Measurements from ENCODE around the gene LRRN3.
"Not testable (repeated sequence)": the region's sequence is repeated elsewhere in the genome, so short reads cannot be mapped to it uniquely, and the experiment has no call there.

Gene LRRN3

GRCh38 chr7:111090846-111091245 is at the start of gene LRRN3:
Gene LRRN3 (plus strand): TSS chr7:111091127. CDS start chr7:111122773, 31,646 bp downstream.
- DNase-seq (ENCODE audit: low read depth in 2 of 2) = no peak

- DNase-seq (ENCODE audit: low read depth in 2 of 2) = no peak
Measured at GRCh38 chr7:111041577-111041976, 49.4 kb upstream of the LRRN3 start.

DNA sequence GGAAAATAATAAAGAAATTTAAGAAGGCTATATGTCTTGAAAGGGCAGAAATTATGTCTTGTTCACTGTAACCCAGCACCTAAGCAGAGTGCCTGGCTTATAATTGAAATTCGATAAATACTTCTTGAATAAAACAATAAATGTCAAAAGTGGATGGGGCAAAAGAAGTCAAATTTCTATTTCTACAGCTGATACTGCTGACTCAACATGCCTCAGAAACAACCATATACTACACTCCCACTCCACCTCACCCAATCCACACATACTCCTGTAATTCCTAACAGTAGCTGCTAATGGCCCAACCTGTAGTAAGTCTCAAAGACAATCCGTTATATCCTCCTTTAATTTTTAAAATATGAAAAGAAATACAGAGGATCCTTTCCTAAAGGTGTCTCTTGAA is 48.1 kb upstream of the LRRN3 start:
- no peak for DNase-seq (ENCODE audit: low read depth in 2 of 2)

DNA sequence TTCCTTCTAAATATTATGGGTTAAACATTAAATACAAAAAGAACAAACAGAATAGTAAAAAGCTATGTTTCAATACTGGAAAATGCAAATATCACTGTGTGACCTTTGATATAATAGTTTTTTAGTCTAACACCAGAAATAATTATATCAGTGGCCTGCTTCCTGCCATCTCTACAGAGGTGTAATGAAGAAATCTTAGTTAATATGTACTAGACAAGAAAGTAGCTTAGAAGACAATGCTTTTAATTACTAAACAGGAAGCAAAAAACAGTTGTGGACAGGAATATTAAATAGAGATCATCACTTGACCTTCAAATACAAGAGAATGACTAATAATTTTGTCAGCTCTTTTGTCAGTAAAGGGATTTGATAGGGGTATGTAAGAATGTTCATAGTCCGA is 47.4 kb upstream of the LRRN3 start:
- DNase-seq (ENCODE audit: low read depth in 2 of 2) = no peak

GRCh38 chr7:111045449-111045848 is 45.5 kb upstream of the LRRN3 start:
- no peak for DNase-seq (ENCODE audit: low read depth in 2 of 2)

- DNase-seq (ENCODE audit: low read depth in 2 of 2) = no peak
Measured at GRCh38 chr7:111047595-111047994, 43.3 kb upstream of the LRRN3 start.

DNA sequence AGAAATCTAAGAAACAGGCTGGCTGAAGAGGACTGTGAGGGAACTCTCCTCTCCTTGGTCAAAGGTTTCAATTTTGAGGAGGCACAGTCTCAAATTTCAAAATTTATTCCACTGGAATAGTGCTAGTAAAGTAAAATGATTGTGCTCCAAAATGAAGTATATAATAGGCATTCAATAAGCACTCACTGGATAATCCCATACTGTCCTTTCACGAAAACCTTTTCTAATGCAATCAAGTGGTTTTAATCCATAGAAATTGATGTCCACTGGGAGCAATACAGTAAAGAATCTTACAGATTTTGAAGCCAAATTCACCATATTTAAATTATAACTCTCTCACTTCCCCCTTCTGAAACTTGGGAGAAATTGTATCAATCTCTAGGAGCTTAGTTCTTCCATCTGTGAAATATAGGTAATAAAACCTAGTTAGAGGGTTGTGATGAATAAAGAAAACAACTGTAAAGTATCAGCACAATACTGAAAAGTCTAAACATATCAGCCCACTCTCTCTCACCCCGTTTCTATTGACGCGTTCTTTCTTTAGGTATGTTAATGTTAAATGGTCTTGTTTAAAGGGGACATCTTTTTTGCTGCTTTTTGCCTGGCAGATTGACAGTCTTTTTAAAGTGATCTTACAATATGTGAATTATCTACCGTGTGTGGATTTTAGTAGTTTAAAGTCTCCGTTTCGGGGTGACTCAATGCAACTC is 40.8 kb upstream of the LRRN3 start:
- DNase-seq (ENCODE audit: low read depth in 2 of 2) = no peak

- no peak for DNase-seq (ENCODE audit: low read depth in 2 of 2)
Measured at GRCh38 chr7:111050875-111051416, 40.0 kb upstream of the LRRN3 start.

- no peak for DNase-seq (ENCODE audit: low read depth in 2 of 2)
Measured at GRCh38 chr7:111051832-111052231, 39.1 kb upstream of the LRRN3 start.

DNA sequence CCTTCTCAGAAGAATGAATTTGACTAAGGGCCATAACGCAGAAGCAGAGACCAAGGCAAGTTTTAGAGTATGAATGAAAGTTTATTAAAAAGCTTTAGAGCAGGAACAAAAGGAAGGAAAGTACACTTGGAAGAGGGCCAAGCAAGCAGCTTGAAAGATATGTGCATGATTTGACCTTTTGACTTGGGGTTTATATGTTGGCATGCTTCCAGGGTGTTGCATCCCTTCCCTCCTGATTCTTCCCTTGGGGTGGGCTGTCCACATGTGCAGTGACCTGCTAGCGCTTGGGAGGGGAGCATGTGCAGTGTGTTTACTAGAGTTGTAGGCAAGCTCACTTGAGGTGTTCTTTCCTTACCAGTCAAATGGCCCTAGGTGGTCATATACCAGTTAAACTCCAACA is 37.9 kb upstream of the LRRN3 start:
- no peak for DNase-seq (ENCODE audit: low read depth in 2 of 2)

GRCh38 chr7:111056371-111056770 is 34.6 kb upstream of the LRRN3 start:
- no peak for DNase-seq (ENCODE audit: low read depth in 2 of 2)

DNA sequence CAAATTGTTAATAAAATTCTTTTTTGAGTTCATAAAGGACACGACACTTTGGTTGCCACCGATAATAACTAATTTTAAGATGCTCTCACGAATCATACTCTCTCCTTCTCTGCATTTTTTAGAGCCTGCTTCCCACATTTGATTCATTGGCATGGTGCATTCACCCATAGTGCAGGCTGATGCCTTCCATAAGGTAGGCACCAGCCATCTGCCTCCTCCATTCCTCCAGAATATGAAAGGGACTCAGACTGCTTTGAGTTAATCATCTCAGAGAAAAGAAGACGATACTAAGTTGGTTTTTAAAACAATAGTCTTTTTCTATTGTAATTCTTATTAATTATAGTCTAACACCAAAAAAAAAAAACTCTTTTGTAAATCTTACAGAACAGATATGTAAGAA is 33.9 kb upstream of the LRRN3 start:
- DNase-seq (ENCODE audit: low read depth in 2 of 2) = no peak

- no peak for DNase-seq (ENCODE audit: low read depth in 2 of 2)
Measured at GRCh38 chr7:111059833-111060232, 31.1 kb upstream of the LRRN3 start.

GRCh38 chr7:111063166-111063565 is 27.8 kb upstream of the LRRN3 start:
- DNase-seq (ENCODE audit: low read depth in 2 of 2) = no peak

GRCh38 chr7:111067251-111067650 is 23.7 kb upstream of the LRRN3 start:
- DNase-seq (ENCODE audit: low read depth in 2 of 2) = no peak

- DNase-seq (ENCODE audit: low read depth in 2 of 2) = no peak
Measured at GRCh38 chr7:111067682-111068081, 23.2 kb upstream of the LRRN3 start.

DNA sequence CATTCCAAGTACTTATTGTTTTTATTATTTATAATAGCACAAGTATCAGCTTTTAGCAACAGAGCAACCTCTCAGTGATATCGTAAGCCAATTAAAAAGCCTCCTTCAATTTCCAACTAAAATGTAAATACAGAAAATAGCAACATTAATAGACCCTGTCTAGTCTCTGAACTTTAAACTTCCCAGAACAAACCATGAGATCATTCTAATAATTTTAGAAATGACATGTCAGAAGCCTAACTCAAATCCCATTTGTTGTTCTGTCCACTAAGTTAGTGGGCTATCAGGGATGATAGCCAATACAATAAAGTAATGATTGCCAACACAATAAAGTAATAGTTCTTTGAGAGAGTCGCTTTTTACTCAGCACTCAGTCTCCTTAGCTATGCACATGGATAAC is 22.3 kb upstream of the LRRN3 start:
- DNase-seq (ENCODE audit: low read depth in 2 of 2) = no peak

- no peak for DNase-seq (ENCODE audit: low read depth in 2 of 2)
Measured at GRCh38 chr7:111071556-111071955, 19.4 kb upstream of the LRRN3 start.

- not testable (repeated sequence) for DNase-seq (ENCODE audit: low read depth in 2 of 2)
Measured at GRCh38 chr7:111072658-111073057, 18.3 kb upstream of the LRRN3 start.

GRCh38 chr7:111074071-111074747 is 16.7 kb upstream of the LRRN3 start:
- DNase-seq (ENCODE audit: low read depth in 2 of 2) = no peak

DNA sequence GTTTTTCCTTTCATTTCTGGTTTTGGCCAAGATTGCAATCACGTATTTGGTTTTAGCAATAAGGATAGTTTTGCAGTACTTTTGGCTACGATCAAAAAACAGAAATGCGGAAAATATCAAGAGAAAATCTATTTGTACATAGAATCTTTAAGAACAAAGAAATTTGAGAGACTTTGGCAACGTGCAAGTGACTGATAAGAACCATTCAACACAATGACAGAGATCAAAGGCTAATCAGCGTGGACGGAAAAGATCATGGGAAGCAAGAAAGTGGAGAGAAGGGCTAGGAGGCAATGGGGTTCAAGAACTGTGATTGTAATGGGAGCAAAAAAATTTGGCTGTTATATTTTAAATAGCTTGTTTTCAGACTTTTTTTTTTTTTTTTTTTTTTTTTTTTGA is 16.2 kb upstream of the LRRN3 start:
- no peak for DNase-seq (ENCODE audit: low read depth in 2 of 2)

DNA sequence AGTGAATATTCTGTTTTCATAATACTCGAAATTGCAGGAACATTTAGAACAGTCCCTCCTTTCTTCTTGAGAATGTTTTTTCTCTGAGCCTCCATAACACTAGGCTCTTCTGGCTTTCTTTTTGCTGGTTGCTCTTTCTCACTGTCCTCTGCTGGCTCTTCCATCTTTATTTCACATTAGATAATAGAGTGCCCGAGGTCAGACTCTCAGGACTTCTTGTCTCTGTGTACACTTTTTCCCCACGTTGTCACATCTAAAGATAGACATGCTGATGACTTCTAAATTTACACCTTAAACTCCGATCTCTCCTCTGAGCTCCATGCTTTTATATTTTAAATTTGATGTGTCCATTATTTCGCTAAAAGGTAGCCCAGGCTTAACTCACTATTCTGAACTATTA is 15.4 kb upstream of the LRRN3 start:
- no peak for DNase-seq (ENCODE audit: low read depth in 2 of 2)

DNA sequence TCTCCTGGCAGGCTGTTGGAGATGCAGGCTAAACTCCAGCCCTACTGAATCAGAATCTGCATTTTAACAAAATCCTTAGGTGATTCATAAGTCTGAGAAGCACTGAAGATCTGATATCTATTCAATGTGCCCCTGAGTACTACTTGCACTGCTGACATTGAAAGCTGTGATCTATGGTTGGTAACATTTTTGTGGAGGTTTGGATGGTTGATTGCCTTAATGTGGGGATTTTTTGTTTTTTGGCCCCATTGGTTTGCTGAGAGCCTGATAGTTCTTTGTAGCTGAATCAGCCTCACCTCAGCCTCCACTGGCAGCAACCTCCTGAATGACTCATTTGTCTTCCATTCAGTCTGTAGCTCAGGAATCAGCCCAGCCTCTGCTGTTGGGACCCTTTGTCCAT is 14.7 kb upstream of the LRRN3 start:
- DNase-seq (ENCODE audit: low read depth in 2 of 2) = no peak
